GM12865 (cell line): ENCODE measurements around the gene TMEM132A.

Experiments used
- DNase-seq: peaks from one replicate; pipeline ENCODE4 v3.0.0; 2010; ENCODE audit warnings: low read depth
- H3K4me3 ChIP-seq: 2 replicates; pipeline ENCODE4 v1.5.1; 2011; ENCODE audit warnings: mild to moderate bottlenecking, low read depth, low read length, control low read depth
- TF ChIP-seq, protein P1 (sequence below): IDR thresholded peaks from 2 replicates; pipeline ENCODE4 v1.5.1; 2011; ENCODE audit warnings: low read length, control low read depth, low read depth, inconsistent platforms; ENCODE audit not compliant: insufficient read depth; ENCODE audit errors: missing control alignments

TMEM132A gene

DNA sequence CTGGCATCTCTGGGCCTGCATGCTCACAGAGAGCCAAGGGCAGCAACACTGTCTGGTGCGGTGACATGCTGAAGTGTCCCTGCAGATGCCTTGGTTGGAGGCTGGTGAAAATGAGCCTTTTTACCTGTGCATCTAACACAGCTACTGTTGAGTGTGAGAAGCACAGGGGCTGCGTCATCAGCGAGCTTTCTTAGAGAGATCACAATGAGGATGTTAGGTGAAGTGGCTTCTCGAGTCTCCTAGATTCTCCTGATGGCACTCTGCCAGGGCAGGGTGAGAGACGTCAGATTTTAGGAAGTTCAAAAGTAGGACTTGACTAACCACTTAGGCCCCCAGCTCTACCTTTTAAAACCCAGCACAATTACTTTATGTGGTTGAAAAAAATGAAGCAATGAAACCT lies 31.3 kb downstream of the TMEM132A start:
- TF ChIP-seq, protein P1, sequence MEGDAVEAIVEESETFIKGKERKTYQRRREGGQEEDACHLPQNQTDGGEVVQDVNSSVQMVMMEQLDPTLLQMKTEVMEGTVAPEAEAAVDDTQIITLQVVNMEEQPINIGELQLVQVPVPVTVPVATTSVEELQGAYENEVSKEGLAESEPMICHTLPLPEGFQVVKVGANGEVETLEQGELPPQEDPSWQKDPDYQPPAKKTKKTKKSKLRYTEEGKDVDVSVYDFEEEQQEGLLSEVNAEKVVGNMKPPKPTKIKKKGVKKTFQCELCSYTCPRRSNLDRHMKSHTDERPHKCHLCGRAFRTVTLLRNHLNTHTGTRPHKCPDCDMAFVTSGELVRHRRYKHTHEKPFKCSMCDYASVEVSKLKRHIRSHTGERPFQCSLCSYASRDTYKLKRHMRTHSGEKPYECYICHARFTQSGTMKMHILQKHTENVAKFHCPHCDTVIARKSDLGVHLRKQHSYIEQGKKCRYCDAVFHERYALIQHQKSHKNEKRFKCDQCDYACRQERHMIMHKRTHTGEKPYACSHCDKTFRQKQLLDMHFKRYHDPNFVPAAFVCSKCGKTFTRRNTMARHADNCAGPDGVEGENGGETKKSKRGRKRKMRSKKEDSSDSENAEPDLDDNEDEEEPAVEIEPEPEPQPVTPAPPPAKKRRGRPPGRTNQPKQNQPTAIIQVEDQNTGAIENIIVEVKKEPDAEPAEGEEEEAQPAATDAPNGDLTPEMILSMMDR: no peak
- no peak overlapping the region for H3K4me3 ChIP-seq
- DNase-seq: no peak

DNA sequence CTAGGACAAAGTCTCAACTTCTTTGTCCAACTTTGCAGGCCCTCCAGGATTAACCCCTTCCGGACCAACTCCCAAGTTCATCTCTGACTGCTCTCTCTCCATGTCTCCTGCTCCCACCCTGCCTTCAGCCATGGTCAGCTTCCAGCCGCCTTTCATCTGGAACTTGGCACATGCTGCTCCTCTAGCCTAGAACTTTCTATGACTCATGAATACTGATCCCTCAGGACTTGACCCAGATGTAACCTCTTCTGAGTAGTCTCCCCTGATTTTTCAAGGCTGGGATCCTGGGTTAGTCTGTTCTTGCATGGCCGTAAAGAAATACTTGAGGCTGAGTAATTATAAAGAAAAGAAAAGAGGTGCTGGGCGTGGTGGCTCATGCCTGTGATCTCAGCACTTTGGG lies 32.9 kb downstream of the TMEM132A start:
- no peak for DNase-seq
- TF ChIP-seq, protein P1: no peak
- no peak overlapping the region for H3K4me3 ChIP-seq

DNA sequence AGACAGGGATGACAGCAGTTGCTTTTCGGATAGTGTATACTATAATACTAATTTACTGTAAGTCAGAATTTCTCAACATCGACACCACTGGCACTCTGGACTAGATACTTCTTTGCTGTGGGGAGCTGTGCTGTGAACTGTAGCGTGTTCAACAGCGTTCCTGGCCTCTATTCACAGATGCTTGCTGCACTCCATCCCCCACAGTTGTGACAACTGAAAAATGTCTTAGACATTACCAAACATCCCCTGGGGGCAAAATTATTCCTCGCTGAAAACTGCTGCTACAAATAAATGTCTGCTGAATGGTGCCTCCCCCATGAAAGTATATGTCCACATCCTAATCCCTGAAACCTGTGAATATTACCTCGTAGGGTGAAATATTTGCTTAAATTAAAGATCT lies 35.2 kb downstream of the TMEM132A start:
- H3K4me3 ChIP-seq: no peak overlapping the region
- DNase-seq: no peak

DNA sequence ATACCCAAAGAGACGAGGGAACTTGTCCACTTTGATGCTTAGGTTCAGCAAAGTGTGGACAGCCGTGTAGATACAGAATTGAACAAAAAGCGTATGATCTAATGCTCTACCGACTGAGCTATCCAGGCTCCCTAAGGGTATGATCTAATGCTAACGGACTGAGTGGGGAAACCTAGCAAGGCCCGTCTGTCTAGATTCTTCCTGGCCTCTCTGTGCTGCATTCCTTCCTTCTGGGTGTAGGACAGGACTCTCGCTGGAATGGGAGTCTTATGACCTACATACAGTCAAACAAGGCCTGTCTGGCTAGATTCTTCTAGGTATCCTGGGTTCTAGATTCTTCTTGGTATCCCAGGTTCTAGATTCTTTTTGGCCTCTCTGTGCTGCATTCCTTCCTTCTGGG lies 36.1 kb downstream of the TMEM132A start:
- TF ChIP-seq, protein P1: no peak
- DNase-seq: no peak

More for the DNA sequence above, 35.2 kb downstream of the TMEM132A start:
- TF ChIP-seq, protein P1: no peak

DNA sequence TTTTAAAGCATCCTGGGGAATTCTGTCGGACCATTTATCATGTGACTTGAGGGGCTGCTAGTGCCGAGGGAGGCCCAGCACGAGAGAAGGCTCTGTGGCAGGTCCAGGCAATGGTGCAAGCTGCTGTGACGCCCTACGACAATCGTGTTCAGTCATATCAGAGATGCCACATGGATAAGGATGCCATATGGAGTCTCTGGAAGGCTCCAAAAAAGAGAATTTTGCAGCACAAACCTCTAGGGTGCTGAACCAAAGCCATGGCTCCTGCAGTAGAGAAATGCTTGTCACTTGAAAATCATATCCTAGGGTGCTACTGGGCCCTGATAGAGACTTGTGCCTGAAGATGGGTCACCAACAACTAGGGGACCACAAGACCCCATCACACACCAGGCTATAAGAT lies 40.5 kb downstream of the TMEM132A start:
- H3K4me3 ChIP-seq: no peak overlapping the region
- DNase-seq: no peak
- TF ChIP-seq, protein P1: no peak

More for the DNA sequence above, 36.1 kb downstream of the TMEM132A start:
- no peak overlapping the region for H3K4me3 ChIP-seq

DNA sequence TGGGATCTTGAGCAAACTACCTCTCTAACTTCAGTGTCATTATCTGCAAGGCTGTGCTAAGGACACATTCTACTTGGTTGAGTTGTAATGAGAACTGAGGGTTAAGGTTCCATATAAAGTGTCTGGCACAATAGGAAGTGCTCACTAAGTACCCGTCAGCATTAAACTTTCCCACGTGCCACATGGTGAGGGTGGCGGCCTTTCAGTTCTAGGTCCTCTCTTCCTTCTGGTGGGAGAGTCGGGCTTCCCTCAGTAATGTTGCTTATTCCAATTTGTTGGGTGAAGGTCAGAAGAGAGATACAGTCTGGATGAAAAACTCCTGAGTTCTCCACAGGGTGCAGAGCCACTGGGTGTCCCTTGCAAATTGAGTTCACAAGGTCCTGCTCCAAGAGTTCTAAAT lies 42.6 kb downstream of the TMEM132A start:
- H3K4me3 ChIP-seq: no peak overlapping the region

DNA sequence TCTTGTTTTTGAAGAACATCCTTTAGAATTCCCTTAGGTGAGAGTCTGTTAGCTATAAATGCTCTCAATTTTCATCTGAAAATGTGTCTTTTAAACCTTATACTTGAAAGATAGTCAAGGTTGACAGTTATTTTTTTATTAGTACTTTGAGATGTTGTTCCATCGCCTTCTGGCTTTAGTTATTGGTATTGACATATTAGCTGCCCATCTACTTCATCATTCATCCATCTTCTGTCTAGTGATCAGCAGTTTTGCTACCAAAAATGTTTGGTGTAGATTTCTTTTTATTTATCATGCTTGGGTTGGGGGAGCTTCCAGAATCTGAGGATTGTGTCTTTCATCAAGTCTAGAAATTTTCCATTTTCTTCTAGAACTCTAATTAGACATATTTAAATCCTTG lies 44.0 kb downstream of the TMEM132A start:
- no peak for DNase-seq
- H3K4me3 ChIP-seq: no peak overlapping the region
- TF ChIP-seq, protein P1: no peak

More for the DNA sequence above, 42.6 kb downstream of the TMEM132A start:
- DNase-seq: no peak
- TF ChIP-seq, protein P1: no peak
